ENCODE measurements around the gene MEF2D.
A peak's percentile ranks its signal among the peaks of the same experiment; 100 is the strongest.

MEF2D gene

GRCh38 chr1:156499194-156499841 is 1.3 kb downstream of the MEF2D start:
- TF ChIP-seq ZNF366 (tag by site-specific recombination; conservative IDR thresholded peaks at IDR 0.05) = 0 out of 2 replicates have a peak, but pooled peaks have one; percentile 35
- no peak for TF ChIP-seq ZBTB7A (tag by site-specific recombination; IDR thresholded peaks at IDR 0.05; ENCODE audit: low read depth)
- peak; percentile 51; the same call in 1 of the 2 replicates for TF ChIP-seq IKZF3 (tag by site-specific recombination; IDR thresholded peaks at IDR 0.05)
- 0 out of 2 replicates have a peak, but pooled peaks have one; percentile 10 for TF ChIP-seq REST (tag by site-specific recombination; IDR thresholded peaks at IDR 0.05)
- TF ChIP-seq ZNF23 (tag by site-specific recombination; IDR thresholded peaks at IDR 0.05; ENCODE audit: borderline replicate concordance) = no peak
- peak; percentile 60; the same call in 1 of the 2 replicates for TF ChIP-seq WT1 (tag by site-specific recombination; IDR thresholded peaks at IDR 0.05)
- peak; percentile 41; the same call in 1 of the 2 replicates for TF ChIP-seq SP2 (tag by site-specific recombination; IDR thresholded peaks at IDR 0.05)
- TF ChIP-seq PATZ1 (tag by site-specific recombination; IDR thresholded peaks at IDR 0.05) = peak; percentile 64
- TF ChIP-seq, protein P1, sequence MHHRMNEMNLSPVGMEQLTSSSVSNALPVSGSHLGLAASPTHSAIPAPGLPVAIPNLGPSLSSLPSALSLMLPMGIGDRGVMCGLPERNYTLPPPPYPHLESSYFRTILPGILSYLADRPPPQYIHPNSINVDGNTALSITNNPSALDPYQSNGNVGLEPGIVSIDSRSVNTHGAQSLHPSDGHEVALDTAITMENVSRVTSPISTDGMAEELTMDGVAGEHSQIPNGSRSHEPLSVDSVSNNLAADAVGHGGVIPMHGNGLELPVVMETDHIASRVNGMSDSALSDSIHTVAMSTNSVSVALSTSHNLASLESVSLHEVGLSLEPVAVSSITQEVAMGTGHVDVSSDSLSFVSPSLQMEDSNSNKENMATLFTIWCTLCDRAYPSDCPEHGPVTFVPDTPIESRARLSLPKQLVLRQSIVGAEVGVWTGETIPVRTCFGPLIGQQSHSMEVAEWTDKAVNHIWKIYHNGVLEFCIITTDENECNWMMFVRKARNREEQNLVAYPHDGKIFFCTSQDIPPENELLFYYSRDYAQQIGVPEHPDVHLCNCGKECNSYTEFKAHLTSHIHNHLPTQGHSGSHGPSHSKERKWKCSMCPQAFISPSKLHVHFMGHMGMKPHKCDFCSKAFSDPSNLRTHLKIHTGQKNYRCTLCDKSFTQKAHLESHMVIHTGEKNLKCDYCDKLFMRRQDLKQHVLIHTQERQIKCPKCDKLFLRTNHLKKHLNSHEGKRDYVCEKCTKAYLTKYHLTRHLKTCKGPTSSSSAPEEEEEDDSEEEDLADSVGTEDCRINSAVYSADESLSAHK (tag by site-specific recombination; IDR thresholded peaks at IDR 0.05) = no peak
- Histone ChIP-seq H3K4me1 (ENCODE audit: control insufficient read depth, insufficient read depth, low read length) (peaks cover 9% of the 10 kb centered on the region), H3K36me3 (ENCODE audit: control insufficient read depth in 2 of 2, insufficient read depth in 1 of 2, low read length in 2 of 2) (peaks cover 0 to 9% of the 10 kb centered on the region in 2 experiments; a peak in 1 of 3 replicates), H3K9me3 (ENCODE audit: control insufficient read depth, insufficient read depth, low read depth, low read length) (no peaks in the 10 kb centered on the region), H3K27ac (ENCODE audit: extremely low read depth, low read depth, low read length) (no peak overlapping the region; the same call in 1 of the 2 replicates), H3K4me3 (ENCODE audit: low read depth, low read length) (peak overlapping the region; percentile 69)
- POLR2A ChIA-PET = interaction anchor here (0.7 to 1.5 kb wide), 4 partner anchors 10 to 121 kb away, joined by 3 to 5 read pairs (median 3); no protein-coding TSS in a partner anchor
- CTCF ChIA-PET = interaction anchor here (1.2 to 1.6 kb wide), 2 partner anchors 19 to 42 kb away, joined by 4 to 7 read pairs; no protein-coding TSS in a partner anchor

- no peaks in the 10 kb centered on the region for H3K9me3 ChIP-seq (ENCODE audit: control insufficient read depth, insufficient read depth, low read depth, low read length)
- no peak overlapping the region; the same call in 1 of the 2 replicates for H3K27ac ChIP-seq (ENCODE audit: extremely low read depth, low read depth, low read length)
- CTCF ChIA-PET = interaction anchor here (0.8 to 2.3 kb wide), 5 partner anchors 17 to 115 kb away, joined by 3 to 9 read pairs (median 4); no protein-coding TSS in a partner anchor
- peak overlapping the region; percentile 69 for H3K4me3 ChIP-seq (ENCODE audit: low read depth, low read length)
- H3K4me1 ChIP-seq (ENCODE audit: control insufficient read depth, insufficient read depth, low read length) = peaks cover 9% of the 10 kb centered on the region
- POLR2A ChIA-PET = interaction anchor here (0.6 to 1.5 kb wide), 6 partner anchors 9 to 225 kb away, joined by 3 to 5 read pairs (median 4); no protein-coding TSS in a partner anchor
- H3K36me3 ChIP-seq (ENCODE audit: control insufficient read depth in 2 of 2, insufficient read depth in 1 of 2, low read length in 2 of 2) = peaks cover 0 to 9% of the 10 kb centered on the region in 2 experiments; a peak in 1 of 3 replicates
- TF ChIP-seq SCRT1 (tag by site-specific recombination; IDR thresholded peaks at IDR 0.05; ENCODE audit: borderline replicate concordance) = no peak
- TF ChIP-seq REST (tag by site-specific recombination; IDR thresholded peaks at IDR 0.05) = peak; percentile 85
- TF ChIP-seq KLF9 (tag by site-specific recombination; IDR thresholded peaks at IDR 0.05; ENCODE audit: low read depth) = no peak
- TF ChIP-seq, protein P2, sequence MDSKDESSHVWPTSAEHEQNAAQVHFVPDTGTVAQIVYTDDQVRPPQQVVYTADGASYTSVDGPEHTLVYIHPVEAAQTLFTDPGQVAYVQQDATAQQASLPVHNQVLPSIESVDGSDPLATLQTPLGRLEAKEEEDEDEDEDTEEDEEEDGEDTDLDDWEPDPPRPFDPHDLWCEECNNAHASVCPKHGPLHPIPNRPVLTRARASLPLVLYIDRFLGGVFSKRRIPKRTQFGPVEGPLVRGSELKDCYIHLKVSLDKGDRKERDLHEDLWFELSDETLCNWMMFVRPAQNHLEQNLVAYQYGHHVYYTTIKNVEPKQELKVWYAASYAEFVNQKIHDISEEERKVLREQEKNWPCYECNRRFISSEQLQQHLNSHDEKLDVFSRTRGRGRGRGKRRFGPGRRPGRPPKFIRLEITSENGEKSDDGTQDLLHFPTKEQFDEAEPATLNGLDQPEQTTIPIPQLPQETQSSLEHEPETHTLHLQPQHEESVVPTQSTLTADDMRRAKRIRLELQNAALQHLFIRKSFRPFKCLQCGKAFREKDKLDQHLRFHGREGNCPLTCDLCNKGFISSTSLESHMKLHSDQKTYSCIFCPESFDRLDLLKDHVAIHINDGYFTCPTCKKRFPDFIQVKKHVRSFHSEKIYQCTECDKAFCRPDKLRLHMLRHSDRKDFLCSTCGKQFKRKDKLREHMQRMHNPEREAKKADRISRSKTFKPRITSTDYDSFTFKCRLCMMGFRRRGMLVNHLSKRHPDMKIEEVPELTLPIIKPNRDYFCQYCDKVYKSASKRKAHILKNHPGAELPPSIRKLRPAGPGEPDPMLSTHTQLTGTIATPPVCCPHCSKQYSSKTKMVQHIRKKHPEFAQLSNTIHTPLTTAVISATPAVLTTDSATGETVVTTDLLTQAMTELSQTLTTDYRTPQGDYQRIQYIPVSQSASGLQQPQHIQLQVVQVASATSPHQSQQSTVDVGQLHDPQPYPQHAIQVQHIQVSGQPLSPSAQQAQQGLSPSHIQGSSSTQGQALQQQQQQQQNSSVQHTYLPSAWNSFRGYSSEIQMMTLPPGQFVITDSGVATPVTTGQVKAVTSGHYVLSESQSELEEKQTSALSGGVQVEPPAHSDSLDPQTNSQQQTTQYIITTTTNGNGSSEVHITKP (tag by site-specific recombination; IDR thresholded peaks at IDR 0.05) = peak; percentile 81
- 0 out of 2 replicates have a peak, but pooled peaks have one; percentile 13 for TF ChIP-seq EGR2 (tag by site-specific recombination; IDR thresholded peaks at IDR 0.05; ENCODE audit: low read depth)
- TF ChIP-seq ZNF792 (tag by site-specific recombination; IDR thresholded peaks at IDR 0.05) = no peak
Measured at GRCh38 chr1:156498432-156499193, 2.0 kb downstream of the MEF2D start.
